Measurements from ENCODE around the gene MBP. TPM values are rescaled to one million over a fixed set of nuclear protein-coding genes. Genes with fewer than 3 reads are reported as not detected.

The MBP gene
- polyA plus RNA-seq, 3 donors, result 6.6 to 14.6 (median 8.5) TPM

- H3K27ac ChIP-seq (ENCODE audit: low read depth, low read length), result peak overlapping the region; percentile 67
- 96 to 99% (median 97%) methylated on average over 9 of the region's 9 CpGs for WGBS, 3 donors
Measured at GRCh38 chr18:77066101-77066500, 66.5 kb downstream of the MBP start.

GRCh38 chr18:77065221-77065981, 67.2 kb downstream of the MBP start:
- peak overlapping the region; percentile 67 for H3K27ac ChIP-seq (ENCODE audit: low read depth, low read length)
- 37 to 77% (median 49%) methylated on average over 13 of the region's 13 CpGs for WGBS, 3 donors

- WGBS, 3 donors, result 61 to 86% (median 63%) methylated on average over 7 of the region's 7 CpGs
- no peak overlapping the region for H3K27ac ChIP-seq (ENCODE audit: low read depth, low read length)
Measured at GRCh38 chr18:77063260-77063659, 69.3 kb downstream of the MBP start.

GRCh38 chr18:77062518-77063003, 70.0 kb downstream of the MBP start:
- H3K27ac ChIP-seq (ENCODE audit: low read depth, low read length), result peak overlapping the region; percentile 87

GRCh38 chr18:77061946-77062517, 70.6 kb downstream of the MBP start:
- WGBS, 3 donors, result 59 to 81% (median 66%) methylated on average over 15 of the region's 15 CpGs
- peak overlapping the region; percentile 9 for H3K27ac ChIP-seq (ENCODE audit: low read depth, low read length)

More at GRCh38 chr18:77062518-77063003, 70.0 kb downstream of the MBP start:
- WGBS, 3 donors, result 43 to 65% (median 61%) methylated on average over 12 of the region's 12 CpGs

- WGBS, 3 donors, result 74 to 81% (median 75%) methylated on average over 6 of the region's 6 CpGs
- H3K27ac ChIP-seq (ENCODE audit: low read depth, low read length), result peak overlapping the region; percentile 9
Measured at GRCh38 chr18:77061281-77061945, 71.2 kb downstream of the MBP start.

- WGBS, 3 donors, result 79 to 90% (median 84%) methylated on average over 3 to 4 of the region's 4 CpGs
- H3K27ac ChIP-seq (ENCODE audit: low read depth, low read length), result no peak overlapping the region
Measured at GRCh38 chr18:77060151-77060550, 72.4 kb downstream of the MBP start.

GRCh38 chr18:77059294-77059916, 73.2 kb downstream of the MBP start:
- 81 to 98% (median 97%) methylated on average over 2 of the region's 2 CpGs for WGBS, 3 donors
- H3K27ac ChIP-seq (ENCODE audit: low read depth, low read length), result no peak overlapping the region

GRCh38 chr18:77058290-77058835, 74.2 kb downstream of the MBP start:
- 70 to 80% (median 79%) methylated on average over 31 to 32 of the region's 32 CpGs for WGBS, 3 donors
- H3K27ac ChIP-seq (ENCODE audit: low read depth, low read length), result no peak overlapping the region

GRCh38 chr18:77057006-77057395, 75.6 kb downstream of the MBP start:
- 36 to 46% (median 37%) methylated on average over 5 of the region's 5 CpGs for whole genome bisulfite sequencing, 3 donors
- no peak overlapping the region for H3K27ac ChIP-seq (ENCODE audit: low read depth, low read length)

- H3K27ac ChIP-seq (ENCODE audit: low read depth, low read length), result peak overlapping the region; percentile 38
- WGBS, 3 donors, result 26 to 43% (median 31%) methylated on average over 21 of the region's 21 CpGs
Measured at GRCh38 chr18:77056344-77057005, 76.1 kb downstream of the MBP start.

GRCh38 chr18:77055429-77056300, 76.9 kb downstream of the MBP start:
- peak overlapping the region; percentile 42 for H3K27ac ChIP-seq (ENCODE audit: low read depth, low read length)
- WGBS, 3 donors, result 36 to 71% (median 40%) methylated on average over 15 of the region's 15 CpGs

- peak overlapping the region; percentile 42 for H3K27ac ChIP-seq (ENCODE audit: low read depth, low read length)
- WGBS, 3 donors, result 11 to 19% (median 17%) methylated on average over 15 of the region's 15 CpGs
Measured at GRCh38 chr18:77054606-77055428, 77.8 kb downstream of the MBP start.

GRCh38 chr18:77054288-77054605, 78.3 kb downstream of the MBP start:
- WGBS, 3 donors, result 38 to 73% (median 68%) methylated on average over 6 of the region's 6 CpGs
- peak overlapping the region; percentile 15 for H3K27ac ChIP-seq (ENCODE audit: low read depth, low read length)

GRCh38 chr18:77053616-77054287, 78.8 kb downstream of the MBP start:
- 83 to 87% (median 85%) methylated on average over 15 to 18 of the region's 18 CpGs for WGBS, 3 donors
- H3K27ac ChIP-seq (ENCODE audit: low read depth, low read length), result no peak overlapping the region

- WGBS, 3 donors, result 45 to 88% (median 56%) methylated on average over 5 of the region's 5 CpGs
- H3K27ac ChIP-seq (ENCODE audit: low read depth, low read length), result no peak overlapping the region
Measured at GRCh38 chr18:77052983-77053309, 79.6 kb downstream of the MBP start.
